AG10803 (cell line): ENCODE data around the gene FAM163A.

Experiments
- DNase-seq: peaks from one replicate; pipeline ENCODE4 v3.0.0; 2010; ENCODE audit warnings: low read depth
- H3K4me3 ChIP-seq: 2 replicates; pipeline ENCODE4 v1.5.1; 2011; ENCODE audit warnings: mild to moderate bottlenecking, low read length, control low read depth
- TF ChIP-seq, protein P1 (sequence below): conservative IDR thresholded peaks from 2 replicates; pipeline ENCODE4 v1.5.1; 2011; ENCODE audit warnings: mild to moderate bottlenecking, low read length, control low read depth, inconsistent platforms

The FAM163A gene

DNA sequence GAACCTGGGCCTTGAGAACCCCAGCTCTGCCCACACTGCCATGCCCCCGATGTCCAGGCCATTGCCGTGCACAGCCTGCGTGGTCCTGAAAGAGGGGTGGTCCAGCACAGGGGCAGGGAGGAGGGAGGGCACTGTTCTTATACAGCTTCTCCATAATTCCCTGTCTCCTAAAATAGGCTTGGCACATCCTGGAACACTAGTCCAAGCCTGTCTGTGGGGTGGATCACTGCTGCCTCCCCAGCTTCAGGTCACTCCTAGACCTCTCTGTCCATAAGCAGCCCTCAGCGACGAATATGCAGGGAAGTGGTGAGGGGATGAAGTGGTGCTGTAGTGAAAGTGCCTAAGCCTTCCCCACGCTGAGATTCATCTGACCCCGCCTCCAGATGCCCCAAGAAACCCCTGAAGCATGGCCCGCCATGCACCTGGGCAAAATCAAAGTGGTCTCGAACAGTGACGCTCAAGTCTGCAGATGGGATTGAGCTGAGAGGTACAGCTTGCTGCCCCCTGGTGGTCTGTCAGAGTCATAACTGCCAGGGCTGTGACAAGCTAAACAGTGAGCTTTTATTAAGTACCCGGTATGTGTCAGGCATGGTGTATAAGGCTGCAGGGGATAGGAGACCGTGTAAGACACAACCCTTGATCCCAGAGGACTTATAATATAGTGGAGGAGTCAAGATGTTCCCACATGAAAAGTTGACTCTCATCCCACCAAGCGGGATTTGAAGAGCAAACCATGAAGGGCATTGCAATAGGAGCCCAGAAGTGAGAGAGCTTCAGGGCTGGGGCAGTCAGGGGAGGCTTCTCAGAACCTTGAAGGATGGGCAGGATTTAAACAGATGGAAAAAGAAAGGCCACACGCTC is 66.6 kb downstream of the FAM163A start:
- peak; percentile 63 for DNase-seq
- TF ChIP-seq, protein P1, sequence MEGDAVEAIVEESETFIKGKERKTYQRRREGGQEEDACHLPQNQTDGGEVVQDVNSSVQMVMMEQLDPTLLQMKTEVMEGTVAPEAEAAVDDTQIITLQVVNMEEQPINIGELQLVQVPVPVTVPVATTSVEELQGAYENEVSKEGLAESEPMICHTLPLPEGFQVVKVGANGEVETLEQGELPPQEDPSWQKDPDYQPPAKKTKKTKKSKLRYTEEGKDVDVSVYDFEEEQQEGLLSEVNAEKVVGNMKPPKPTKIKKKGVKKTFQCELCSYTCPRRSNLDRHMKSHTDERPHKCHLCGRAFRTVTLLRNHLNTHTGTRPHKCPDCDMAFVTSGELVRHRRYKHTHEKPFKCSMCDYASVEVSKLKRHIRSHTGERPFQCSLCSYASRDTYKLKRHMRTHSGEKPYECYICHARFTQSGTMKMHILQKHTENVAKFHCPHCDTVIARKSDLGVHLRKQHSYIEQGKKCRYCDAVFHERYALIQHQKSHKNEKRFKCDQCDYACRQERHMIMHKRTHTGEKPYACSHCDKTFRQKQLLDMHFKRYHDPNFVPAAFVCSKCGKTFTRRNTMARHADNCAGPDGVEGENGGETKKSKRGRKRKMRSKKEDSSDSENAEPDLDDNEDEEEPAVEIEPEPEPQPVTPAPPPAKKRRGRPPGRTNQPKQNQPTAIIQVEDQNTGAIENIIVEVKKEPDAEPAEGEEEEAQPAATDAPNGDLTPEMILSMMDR: peak; percentile 95

DNA sequence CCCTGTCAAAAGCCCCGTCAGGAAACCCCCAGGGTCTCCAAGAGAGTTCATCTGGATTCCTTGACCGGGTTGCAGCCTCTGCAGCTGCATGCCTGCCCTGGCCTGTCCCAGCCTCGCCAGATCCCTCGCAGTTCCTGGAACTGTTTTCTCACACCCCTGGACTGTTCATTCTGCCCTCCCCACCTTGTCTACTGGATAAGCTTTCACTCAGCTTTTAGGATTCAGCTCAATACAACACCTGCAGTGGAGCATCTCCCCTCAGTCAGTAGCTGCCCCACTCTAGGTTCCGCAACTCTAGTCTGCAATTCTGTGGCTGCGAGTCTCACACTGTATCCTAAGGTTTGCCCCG is 67.2 kb downstream of the FAM163A start:
- DNase-seq: no peak
- H3K4me3 ChIP-seq: no peak overlapping the region
- TF ChIP-seq, protein P1: no peak

More for the DNA sequence above, 66.6 kb downstream of the FAM163A start:
- no peak overlapping the region for H3K4me3 ChIP-seq

DNA sequence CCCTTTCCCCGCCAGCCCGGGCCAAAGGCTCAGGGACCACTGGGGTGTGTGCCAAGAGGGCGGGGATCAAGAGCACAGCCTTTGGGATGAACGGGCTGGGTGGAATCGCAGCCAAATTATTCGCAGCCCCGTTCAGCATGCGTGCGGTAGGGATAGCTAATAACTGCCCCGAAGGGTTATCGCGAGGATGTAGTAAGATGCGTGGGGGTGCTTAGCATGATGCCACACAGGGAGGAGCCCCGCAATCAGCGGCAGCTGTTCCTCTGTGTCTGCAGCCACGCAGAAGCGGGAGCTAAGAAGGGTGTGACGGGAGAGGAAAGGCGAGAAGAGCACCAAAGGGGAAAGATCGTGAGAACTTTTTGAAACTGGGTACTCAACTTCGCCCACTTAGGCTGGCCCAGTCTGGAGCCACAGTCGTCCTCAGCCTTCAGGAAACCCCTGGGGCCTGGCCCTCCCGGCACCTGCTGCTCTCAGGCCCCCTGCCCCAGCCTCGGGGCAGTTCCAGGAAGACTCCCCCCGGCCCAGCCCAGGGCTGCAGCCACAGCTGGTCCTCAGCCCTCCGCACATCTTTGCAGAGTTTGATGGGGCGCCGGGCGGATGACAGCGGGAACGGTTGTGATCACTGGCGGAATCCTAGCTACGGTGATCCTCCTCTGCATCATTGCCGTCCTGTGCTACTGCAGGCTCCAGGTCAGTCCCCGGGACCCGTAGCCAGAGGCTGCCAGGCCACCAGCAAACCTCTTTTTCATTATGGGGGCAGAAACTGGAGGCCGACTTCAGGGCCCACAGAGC is 69.6 kb downstream of the FAM163A start:
- TF ChIP-seq, protein P1: no peak
- no peak for DNase-seq
- H3K4me3 ChIP-seq: no peak overlapping the region

DNA sequence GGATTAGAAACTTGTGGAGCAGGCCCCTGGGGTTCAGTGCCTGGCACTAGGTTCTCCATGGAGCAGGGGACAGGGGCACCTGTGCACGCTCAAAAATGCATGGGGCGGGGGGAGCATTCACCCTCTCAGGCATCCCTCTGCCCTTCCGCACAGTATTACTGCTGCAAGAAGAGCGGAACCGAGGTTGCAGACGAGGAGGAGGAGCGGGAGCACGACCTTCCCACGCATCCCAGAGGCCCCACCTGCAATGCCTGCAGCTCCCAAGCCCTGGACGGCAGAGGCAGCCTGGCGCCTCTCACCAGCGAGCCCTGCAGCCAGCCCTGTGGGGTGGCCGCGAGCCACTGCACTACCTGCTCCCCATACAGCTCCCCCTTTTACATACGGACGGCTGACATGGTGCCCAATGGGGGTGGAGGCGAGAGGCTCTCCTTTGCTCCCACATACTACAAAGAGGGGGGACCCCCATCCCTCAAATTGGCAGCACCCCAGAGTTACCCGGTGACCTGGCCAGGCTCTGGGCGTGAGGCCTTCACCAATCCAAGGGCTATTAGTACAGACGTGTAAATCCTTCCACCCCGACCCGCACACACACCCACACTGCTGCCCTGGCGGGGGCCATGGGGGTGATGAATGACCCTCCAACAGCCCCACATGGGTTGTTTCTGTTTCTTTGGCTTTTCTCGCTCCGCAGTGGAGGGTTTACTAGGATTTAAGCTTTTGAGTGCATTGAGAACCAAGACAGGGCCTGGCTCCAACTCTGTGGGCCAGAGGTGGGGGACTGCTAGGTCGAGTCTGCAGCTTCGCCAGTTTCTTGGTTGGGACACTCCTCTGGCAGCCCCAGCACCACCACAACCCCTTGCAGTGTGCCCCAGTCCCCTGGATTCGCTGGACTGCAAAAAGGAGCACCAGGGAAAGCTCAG is 70.8 kb downstream of the FAM163A start:
- peak overlapping the region; percentile 60 for H3K4me3 ChIP-seq
- no peak for DNase-seq
- TF ChIP-seq, protein P1: no peak

DNA sequence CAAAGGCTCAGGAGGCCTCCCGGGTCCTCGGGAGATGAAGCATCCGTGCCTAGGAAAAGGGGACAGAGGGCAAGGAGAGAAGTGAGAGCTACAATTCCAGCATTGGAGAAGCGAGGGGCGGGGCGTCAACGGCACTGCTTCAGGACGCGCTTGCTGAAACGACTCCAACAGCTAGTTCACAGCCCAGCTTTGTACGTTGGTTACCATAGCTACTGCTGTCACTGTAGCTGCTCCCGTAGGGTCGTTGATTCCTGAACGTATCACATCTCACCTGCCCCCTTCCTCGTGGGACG is 71.4 kb downstream of the FAM163A start:
- TF ChIP-seq, protein P1: no peak

DNA sequence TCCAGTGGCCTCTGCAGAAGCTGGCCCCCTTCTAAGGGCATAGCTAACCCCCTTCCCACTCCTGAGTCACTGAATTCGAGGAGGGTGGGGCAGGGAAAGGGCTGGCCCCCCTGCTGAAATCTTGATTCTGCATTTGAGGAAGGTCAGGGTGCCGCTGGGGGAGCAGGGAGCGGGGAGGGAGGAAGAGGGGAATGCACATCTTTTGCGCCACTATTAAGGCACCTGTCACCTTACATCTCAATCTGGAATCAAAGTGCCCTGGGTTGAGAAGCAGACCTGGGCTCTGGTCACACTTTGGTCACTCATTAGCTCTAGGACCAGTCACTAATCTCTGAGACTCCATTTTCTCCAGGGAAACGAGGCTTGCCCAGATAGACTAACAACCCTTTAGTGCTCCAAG is 72.5 kb downstream of the FAM163A start:
- TF ChIP-seq, protein P1: no peak
- peak overlapping the region; percentile 60; the same call in 1 of the 2 replicates for H3K4me3 ChIP-seq
- no peak for DNase-seq

More for the DNA sequence above, 71.4 kb downstream of the FAM163A start:
- DNase-seq: no peak
- peak overlapping the region; percentile 60 for H3K4me3 ChIP-seq
